Thoracic aorta (tissue), 2 donors: ENCODE results near the gene PRMT9. TPM values are rescaled to one million over a fixed set of nuclear protein-coding genes. Genes with fewer than 3 reads are reported as not detected.
A peak's percentile ranks its signal among the peaks of the same experiment; 100 is the strongest.

Source experiments
- ATAC-seq: fragments of 150-250 bp; one replicate; pipeline ENCODE4 v1.8.0; 2017; ENCODE audit warnings: low read depth; ENCODE audit not compliant: insufficient number of reproducible peaks, low FRiP score
- DNase-seq: peaks from one replicate; pipeline ENCODE4 v3.0.0-alpha.2; 2020; ENCODE audit warnings: low spot score
- H3K27ac ChIP-seq, 2 donors: fragments of 200-600 bp; sonication (generic); 1 replicate in 1 of 2; 2 replicates in 1 of 2; pipeline ENCODE4 v1.5.1; 2016; ENCODE audit warnings: mild to moderate bottlenecking in 2 of 2, moderate library complexity in 2 of 2
- H3K27me3 ChIP-seq: fragments of 200-600 bp; sonication (generic); replicated peaks from 2 replicates; pipeline ENCODE4 v1.6.0; 2016; ENCODE audit warnings: mild to moderate bottlenecking; ENCODE audit not compliant: insufficient read depth
- H3K36me3 ChIP-seq: fragments of 200-600 bp; sonication (generic); one replicate; pipeline ENCODE4 v1.5.1; 2016
- H3K4me1 ChIP-seq, 2 donors: fragments of 200-600 bp; sonication (generic); 1 replicate in 1 of 2; 2 replicates in 1 of 2; pipeline versions ENCODE4 v1.5.1 to v1.6.0; 2016; ENCODE audit warnings: low read depth in 2 of 2, mild to moderate bottlenecking in 1 of 2; ENCODE audit not compliant: control insufficient read depth in 1 of 2
- H3K4me3 ChIP-seq: fragments of 200-600 bp; sonication (generic); 2 replicates; pipeline ENCODE4 v1.5.1; 2016; ENCODE audit warnings: mild to moderate bottlenecking
- H3K9me3 ChIP-seq: fragments of 200-600 bp; sonication (generic); 2 replicates; pipeline ENCODE4 v1.5.1; 2016
- total RNA-seq, 2 donors: library from RNA; depleted of rRNA; stranded (reverse); fragments of >200 nt; gene quantifications; one replicate each; pipeline versions ENCODE4 v1.1.0 to v1.2.3, GENCODE V29; 2016
- TF ChIP-seq, protein P1 (sequence below): fragments of 200-600 bp; sonication (generic); IDR thresholded peaks from one replicate; pipeline ENCODE4 v1.5.1; 2019; ENCODE audit warnings: antibody characterized with exemption

The PRMT9 gene
- total RNA-seq, result 10 to 100 TPM in 1 of 2 donors, 1 to 10 TPM in 1; 3.5 to 11.9 TPM

DNA sequence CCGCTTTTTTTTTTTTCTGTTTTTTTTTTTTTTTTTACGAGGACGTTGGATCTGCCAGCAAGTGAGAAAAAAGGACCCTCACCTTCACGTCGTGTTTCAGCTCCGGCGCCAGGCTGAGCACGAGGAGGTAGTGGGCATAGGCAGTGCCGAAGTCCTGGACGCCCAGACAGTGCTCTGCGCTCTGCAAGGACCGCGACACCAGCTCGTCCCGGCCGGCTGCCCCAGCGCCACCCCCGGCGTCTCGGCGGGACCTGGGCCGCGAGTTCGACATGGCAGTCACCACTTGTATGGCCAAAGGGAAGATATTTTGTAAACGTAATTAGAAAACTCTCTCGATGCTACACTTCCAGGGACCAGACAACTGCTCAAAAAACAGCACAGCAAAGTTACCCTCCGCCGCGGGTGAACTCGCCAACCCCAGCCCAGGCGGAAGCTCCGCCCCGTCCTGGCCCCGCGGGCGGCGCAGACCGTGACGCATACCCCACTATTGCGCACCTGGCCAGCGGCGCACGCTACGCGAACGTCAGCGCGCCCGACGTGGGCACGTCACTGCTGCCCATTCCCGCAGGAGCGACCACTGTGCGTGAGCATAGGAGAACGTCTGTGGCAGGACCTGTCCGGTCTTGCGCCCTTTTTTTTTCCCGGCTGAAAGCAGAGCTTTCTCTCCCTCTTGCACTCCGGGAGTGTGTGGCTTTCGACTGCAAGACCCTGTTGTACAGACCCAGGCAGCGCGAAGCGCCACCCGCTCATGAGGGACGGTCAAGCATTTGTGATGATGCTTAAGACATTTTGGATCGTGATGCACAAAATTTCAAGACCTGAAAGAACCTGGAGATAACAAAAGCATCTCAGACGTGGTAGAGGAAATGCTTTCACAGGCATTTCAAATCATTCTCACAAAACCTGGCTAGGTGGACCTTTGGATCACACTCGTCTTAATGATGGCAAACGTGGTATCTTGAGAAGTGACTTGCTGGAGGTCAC, at the start of gene PRMT9:
Gene PRMT9 (minus strand): TSS at position 447 of the 984 bp plus-strand sequence. CDS start 176 bp downstream, at position 271.
- H3K9me3 ChIP-seq, result no peaks in the 10 kb centered on the region
- ATAC-seq (peak; percentile 95), DNase-seq (peak; percentile 47)
- H3K27me3 ChIP-seq, result no peaks in the 10 kb centered on the region
- H3K27ac ChIP-seq, result peak within 1 kb of the TSS; percentile 54 to 65
- H3K36me3 ChIP-seq, result no peaks in the 10 kb centered on the region
- H3K4me3 ChIP-seq, result peak within 1 kb of the TSS; percentile 87
- H3K4me1 ChIP-seq, result peaks cover 7 to 14% of the 10 kb centered on the region in 2 donors
- TF ChIP-seq, protein P1, sequence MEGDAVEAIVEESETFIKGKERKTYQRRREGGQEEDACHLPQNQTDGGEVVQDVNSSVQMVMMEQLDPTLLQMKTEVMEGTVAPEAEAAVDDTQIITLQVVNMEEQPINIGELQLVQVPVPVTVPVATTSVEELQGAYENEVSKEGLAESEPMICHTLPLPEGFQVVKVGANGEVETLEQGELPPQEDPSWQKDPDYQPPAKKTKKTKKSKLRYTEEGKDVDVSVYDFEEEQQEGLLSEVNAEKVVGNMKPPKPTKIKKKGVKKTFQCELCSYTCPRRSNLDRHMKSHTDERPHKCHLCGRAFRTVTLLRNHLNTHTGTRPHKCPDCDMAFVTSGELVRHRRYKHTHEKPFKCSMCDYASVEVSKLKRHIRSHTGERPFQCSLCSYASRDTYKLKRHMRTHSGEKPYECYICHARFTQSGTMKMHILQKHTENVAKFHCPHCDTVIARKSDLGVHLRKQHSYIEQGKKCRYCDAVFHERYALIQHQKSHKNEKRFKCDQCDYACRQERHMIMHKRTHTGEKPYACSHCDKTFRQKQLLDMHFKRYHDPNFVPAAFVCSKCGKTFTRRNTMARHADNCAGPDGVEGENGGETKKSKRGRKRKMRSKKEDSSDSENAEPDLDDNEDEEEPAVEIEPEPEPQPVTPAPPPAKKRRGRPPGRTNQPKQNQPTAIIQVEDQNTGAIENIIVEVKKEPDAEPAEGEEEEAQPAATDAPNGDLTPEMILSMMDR, result no peak

- peak overlapping the region; percentile 94 for H3K4me3 ChIP-seq
- H3K27me3 ChIP-seq, result no peaks in the 10 kb centered on the region
- no peaks in the 10 kb centered on the region for H3K9me3 ChIP-seq
- peak overlapping the region; percentile 85 to 90 for H3K27ac ChIP-seq
- ATAC-seq, result no peak
- no peaks in the 10 kb centered on the region for H3K36me3 ChIP-seq
- H3K4me1 ChIP-seq, result peaks cover 12 to 24% of the 10 kb centered on the region in 2 donors
- no peak for DNase-seq
- TF ChIP-seq, protein P1, result no peak
These were observed 48.7 kb upstream of the PRMT9 start for GRCh38 chr4:147732518-147733235.

DNA sequence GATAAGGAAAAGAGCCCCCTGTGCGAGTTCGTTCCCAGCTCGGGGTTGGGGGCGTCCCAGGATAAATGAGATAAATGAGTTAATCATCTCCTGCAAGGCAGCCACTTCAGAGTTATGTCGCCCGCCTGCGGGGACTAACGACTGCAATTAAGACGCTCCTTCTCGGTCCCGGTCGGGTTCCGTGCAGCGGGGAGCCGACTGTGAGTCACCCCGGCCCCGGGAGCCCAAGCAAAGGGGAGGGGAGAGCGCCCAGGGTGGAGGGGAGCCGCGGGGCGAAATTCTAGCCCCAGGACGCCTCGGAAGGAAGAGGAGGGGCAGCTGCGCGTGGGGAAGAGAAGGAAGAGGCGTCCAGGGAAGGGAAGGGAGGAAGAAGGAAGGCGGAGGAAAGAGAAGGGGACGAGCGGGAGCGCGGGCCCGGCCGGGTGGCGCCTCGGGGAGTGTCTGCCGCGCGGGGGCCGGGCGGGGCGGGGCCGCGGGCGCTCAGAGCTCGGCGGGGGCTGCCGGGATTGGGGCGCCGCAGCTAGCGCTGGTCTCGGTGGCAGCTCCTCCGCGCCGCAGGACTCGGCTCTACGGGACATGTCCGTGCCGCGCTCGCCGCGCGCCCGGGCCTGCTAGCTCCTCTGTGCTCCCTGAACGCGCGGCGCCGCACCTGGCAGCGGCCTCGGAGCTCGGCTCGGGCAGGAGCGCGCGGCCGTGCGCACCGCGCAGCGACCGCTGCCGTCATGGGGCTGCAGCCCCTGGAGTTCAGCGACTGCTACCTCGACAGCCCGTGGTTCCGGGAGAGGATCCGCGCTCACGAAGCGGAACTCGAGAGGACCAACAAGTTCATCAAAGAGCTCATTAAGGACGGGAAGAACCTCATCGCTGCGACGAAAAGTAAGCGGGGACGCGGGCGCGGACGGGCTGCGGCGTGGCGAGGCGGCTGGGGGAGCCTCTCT, 47.9 kb upstream of the PRMT9 start, which contains the start of gene ARHGAP10:
Gene ARHGAP10 (plus strand): TSS at position 509 of the 938 bp plus-strand sequence. CDS start 214 bp downstream, at position 723.
- peak within 1 kb of the TSS; percentile 85 to 90 for H3K27ac ChIP-seq
- TF ChIP-seq, protein P1, result no peak
- H3K9me3 ChIP-seq, result no peaks in the 10 kb centered on the region
- DNase-seq, result peak; percentile 37
- peak; percentile 72 for ATAC-seq
- H3K4me3 ChIP-seq, result peak within 1 kb of the TSS; percentile 94
- H3K36me3 ChIP-seq, result no peaks in the 10 kb centered on the region
- H3K4me1 ChIP-seq, result peaks cover 5 to 17% of the 10 kb centered on the region in 2 donors
- no peaks in the 10 kb centered on the region for H3K27me3 ChIP-seq

DNA sequence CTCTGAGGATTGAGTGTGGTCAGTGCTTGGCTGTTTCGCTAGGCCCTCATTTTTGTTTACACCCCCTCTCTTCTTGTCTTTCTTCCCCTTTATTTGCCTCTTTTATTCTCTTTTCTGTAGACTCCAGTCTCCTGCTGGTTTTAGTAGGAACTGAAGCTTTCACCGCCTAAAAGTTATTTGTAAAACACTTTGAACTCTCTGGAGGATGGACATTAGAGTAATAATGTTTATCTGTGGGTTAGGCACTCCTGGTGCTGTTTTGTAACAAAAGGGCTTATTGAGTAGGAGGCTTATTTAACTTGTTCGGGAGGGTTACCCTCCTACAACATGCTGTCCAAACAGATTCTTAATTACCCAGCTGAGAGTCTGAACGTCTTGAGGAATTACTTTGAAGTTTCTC, 46.4 kb upstream of the PRMT9 start:
- ATAC-seq, result no peak
- no peak overlapping the region for H3K27ac ChIP-seq

More for the DNA sequence above, 46.4 kb upstream of the PRMT9 start:
- Histone ChIP-seq H3K4me1 (peaks cover 3 to 11% of the 10 kb centered on the region in 2 donors), H3K4me3 (no peak overlapping the region), H3K9me3 (no peaks in the 10 kb centered on the region), H3K36me3 (no peaks in the 10 kb centered on the region), H3K27me3 (no peaks in the 10 kb centered on the region)
- DNase-seq, result no peak
- TF ChIP-seq, protein P1, result no peak
